Measurements from ENCODE around the gene PCNT.

PCNT gene

DNA sequence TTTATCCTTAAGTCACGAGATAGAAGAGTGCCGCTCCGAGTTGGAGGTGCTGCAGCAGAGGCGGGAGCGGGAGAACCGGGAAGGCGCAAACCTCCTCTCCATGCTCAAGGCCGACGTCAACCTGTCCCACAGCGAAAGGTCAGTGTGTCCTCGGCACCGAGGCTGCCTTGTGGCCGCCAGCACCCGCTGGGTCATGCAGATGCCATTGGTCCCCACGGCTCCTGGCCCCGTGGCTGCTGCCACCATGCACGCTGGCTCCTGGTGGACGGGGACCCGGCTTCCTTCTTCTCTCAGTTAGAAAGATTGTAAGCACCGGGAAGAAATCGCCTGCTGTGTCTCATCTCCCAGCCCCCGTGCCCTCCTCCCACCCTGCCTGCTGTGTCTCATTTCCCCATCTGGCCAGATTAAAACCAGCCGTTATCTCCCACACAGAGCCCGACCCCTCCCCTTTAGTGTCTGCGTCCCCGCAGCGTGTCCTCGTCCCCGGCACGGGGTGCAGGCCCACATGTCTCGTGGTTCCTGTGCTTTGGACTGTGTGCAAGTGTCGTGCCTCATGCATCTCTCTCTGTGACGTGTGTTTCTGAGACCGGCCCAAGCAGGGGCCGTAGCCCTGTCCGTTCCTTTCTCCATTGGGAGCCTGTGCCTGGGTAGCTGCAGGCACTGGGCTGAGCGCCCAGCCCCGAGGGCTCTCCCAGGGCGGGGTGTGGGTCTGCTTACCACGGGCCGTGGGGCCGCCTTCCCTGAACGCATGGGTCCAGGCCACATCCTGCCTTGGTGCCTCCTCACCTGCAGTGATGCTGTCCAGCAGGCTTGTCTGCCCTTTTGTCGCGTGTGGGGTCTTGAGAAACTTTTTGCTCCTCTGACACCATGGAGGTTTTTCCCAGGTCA is 62.1 kb downstream of the PCNT start:
- no peak for DNase-seq (ENCODE audit: low spot score)
- TF ChIP-seq, protein P1, sequence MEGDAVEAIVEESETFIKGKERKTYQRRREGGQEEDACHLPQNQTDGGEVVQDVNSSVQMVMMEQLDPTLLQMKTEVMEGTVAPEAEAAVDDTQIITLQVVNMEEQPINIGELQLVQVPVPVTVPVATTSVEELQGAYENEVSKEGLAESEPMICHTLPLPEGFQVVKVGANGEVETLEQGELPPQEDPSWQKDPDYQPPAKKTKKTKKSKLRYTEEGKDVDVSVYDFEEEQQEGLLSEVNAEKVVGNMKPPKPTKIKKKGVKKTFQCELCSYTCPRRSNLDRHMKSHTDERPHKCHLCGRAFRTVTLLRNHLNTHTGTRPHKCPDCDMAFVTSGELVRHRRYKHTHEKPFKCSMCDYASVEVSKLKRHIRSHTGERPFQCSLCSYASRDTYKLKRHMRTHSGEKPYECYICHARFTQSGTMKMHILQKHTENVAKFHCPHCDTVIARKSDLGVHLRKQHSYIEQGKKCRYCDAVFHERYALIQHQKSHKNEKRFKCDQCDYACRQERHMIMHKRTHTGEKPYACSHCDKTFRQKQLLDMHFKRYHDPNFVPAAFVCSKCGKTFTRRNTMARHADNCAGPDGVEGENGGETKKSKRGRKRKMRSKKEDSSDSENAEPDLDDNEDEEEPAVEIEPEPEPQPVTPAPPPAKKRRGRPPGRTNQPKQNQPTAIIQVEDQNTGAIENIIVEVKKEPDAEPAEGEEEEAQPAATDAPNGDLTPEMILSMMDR (IDR thresholded peaks at IDR 0.05; ENCODE audit: borderline replicate concordance, control extremely low read depth, extremely low read depth, insufficient read depth, missing control alignments) = no peak
- in situ Hi-C loops (cut with MboI; ENCODE audit: low sequenced_read_pairs, unreplicated experiment) = no loop called here

- TF ChIP-seq, protein P1 (IDR thresholded peaks at IDR 0.05; ENCODE audit: borderline replicate concordance, control extremely low read depth, extremely low read depth, insufficient read depth, missing control alignments) = no peak
- no peak for DNase-seq (ENCODE audit: low spot score)
- in situ Hi-C loops (cut with MboI; ENCODE audit: low sequenced_read_pairs, unreplicated experiment) = no loop called here
Measured at GRCh38 chr21:46386734-46387088, 62.8 kb downstream of the PCNT start.

DNA sequence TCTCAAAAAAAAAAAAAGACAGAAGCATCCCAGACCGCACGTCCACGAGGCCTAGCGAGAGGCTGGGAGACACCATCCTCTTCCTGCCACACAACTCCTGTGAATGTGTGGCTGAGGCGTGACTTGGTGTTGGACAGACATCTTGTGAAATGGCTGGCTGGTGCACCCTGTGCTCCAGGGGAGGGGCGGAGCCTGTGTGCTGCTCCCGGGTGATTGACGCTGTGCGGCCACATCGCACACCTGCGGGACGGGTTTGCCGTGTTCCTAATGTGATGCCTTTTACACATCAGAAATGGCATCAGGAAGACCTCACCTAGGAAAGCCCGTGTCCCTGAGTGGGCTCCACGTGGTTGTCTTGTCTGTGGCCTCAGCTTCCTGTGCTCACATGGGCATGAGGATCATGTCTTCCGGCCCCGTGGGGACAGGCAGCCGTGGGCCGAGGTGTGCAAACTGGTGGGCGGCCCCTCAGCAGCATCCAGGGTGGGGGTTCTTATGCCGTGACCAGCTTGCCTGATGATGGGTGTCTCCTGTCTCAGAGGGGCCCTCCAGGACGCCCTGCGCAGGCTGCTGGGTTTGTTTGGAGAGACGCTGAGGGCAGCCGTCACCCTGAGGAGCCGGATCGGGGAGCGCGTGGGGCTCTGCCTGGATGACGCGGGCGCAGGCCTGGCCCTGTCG is 64.4 kb downstream of the PCNT start:
- in situ Hi-C loops (cut with MboI; ENCODE audit: low sequenced_read_pairs, unreplicated experiment) = no loop called here
- DNase-seq (ENCODE audit: low spot score) = no peak
- TF ChIP-seq, protein P1 (IDR thresholded peaks at IDR 0.05; ENCODE audit: borderline replicate concordance, control extremely low read depth, extremely low read depth, insufficient read depth, missing control alignments) = no peak

DNA sequence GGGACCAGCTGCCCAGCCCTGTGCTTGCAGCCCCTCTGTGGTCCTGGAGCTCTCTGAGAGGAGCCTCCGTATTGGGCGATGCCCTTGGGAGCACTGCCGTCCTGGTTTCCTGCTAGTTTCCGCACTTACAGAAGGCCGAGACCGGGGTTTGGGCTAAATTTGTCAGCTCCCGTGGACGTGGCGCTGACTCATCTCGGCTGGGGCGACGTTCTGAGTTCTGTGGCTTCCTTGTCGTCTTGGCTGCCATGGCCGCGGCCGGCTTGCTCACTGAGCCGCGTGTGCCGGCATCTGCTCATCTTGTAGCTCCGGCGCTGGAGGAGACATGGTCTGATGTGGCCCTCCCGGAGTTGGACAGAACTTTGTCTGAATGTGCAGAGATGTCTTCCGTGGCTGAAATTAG is 64.9 kb downstream of the PCNT start:
- in situ Hi-C loops (cut with MboI; ENCODE audit: low sequenced_read_pairs, unreplicated experiment) = no loop called here
- TF ChIP-seq, protein P1 (IDR thresholded peaks at IDR 0.05; ENCODE audit: borderline replicate concordance, control extremely low read depth, extremely low read depth, insufficient read depth, missing control alignments) = no peak
- no peak for DNase-seq (ENCODE audit: low spot score)

GRCh38 chr21:46390603-46391545 is 66.9 kb downstream of the PCNT start:
- TF ChIP-seq, protein P1 (IDR thresholded peaks at IDR 0.05; ENCODE audit: borderline replicate concordance, control extremely low read depth, extremely low read depth, insufficient read depth, missing control alignments) = no peak
- in situ Hi-C loops (cut with MboI; ENCODE audit: low sequenced_read_pairs, unreplicated experiment) = no loop called here
- DNase-seq (ENCODE audit: low spot score) = no peak

DNA sequence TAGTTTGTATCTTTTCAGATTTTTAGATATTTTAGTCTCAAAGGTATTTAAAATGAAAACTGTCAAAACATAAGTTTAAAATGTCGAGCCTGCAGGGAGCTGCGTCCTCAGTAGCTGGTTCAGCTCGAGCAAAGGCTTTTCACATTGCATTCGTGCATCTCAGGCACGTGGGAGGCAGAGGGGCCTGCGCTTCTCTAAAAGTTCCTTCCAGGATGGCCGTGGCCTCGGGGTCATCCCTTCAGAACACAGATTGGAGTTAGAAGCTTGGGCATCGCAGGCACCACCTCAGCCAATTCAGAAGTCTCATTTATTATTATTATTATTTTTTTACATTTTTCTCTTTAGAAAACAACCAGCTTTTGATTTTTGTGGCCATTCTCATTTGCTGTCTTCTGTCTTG is 67.8 kb downstream of the PCNT start:
- TF ChIP-seq, protein P1 (IDR thresholded peaks at IDR 0.05; ENCODE audit: borderline replicate concordance, control extremely low read depth, extremely low read depth, insufficient read depth, missing control alignments) = no peak
- in situ Hi-C loops (cut with MboI; ENCODE audit: low sequenced_read_pairs, unreplicated experiment) = no loop called here
- DNase-seq (ENCODE audit: low spot score) = no peak
